Adrenal gland (tissue), 5 donors: ENCODE measurements around the gene CAPS2.

Experiments
- CTCF ChIP-seq, 6 experiments: fragments of 450-650 bp in 4 of 6; fragments of 200-600 bp in 2 of 6; sonication (generic) in 1 of 6; IDR thresholded peaks; 1 replicate in 5 of 6; 2 replicates in 1 of 6; pipeline versions ENCODE4 v1.5.1 to v1.8.0; 2016 to 2021; ENCODE audit warnings: antibody characterized with exemption in 6 of 6, mild to moderate bottlenecking in 2 of 6, moderate library complexity in 1 of 6
- POLR2A ChIP-seq, 2 donors: fragments of 450-650 bp; IDR thresholded peaks; one replicate each; pipeline ENCODE4 v1.6.1; 2017; ENCODE audit warnings: antibody characterized with exemption in 2 of 2, mild to moderate bottlenecking in 2 of 2, moderate library complexity in 1 of 2
- donor health status: DM: no; HTN: no; CAD: no.

- no peak for TF ChIP-seq CTCF (IDR thresholded peaks at IDR 0.05)
- no peak for TF ChIP-seq POLR2A (IDR thresholded peaks at IDR 0.05)
These were observed 30.8 kb upstream of the CAPS2 start for GRCh38 chr12:75360920-75361319.
